ENCODE results near the gene PCID2. TPM values are rescaled to one million over a fixed set of nuclear protein-coding genes. Genes with fewer than 3 reads are reported as not detected.

PCID2 gene
- total RNA-seq, 3 donors from 2014 or later, result 63.3 to 68.1 (median 66.9) TPM

GRCh38 chr13:113207890-113208420 lies 514 bp downstream of the PCID2 start:
- peak overlapping the region; percentile 91 for H3K4me3 Mint-ChIP-seq
- H3K27me3 Mint-ChIP-seq (ENCODE audit: low read depth), result no peaks in the 10 kb centered on the region
- DNase-seq, result no peak

GRCh38 chr13:113207460-113207859 lies 1.0 kb downstream of the PCID2 start:
- Mint-ChIP-seq H3K27me3 (ENCODE audit: low read depth) (no peaks in the 10 kb centered on the region), H3K4me3 (peak overlapping the region; percentile 91), H3K36me3 (ENCODE audit: insufficient read depth) (peaks cover 27% of the 10 kb centered on the region), H3K9me3 (no peaks in the 10 kb centered on the region), H3K4me1 (ENCODE audit: low read depth) (peaks cover 68% of the 10 kb centered on the region)
- no peak for DNase-seq
- ATAC-seq, result no peak

More at GRCh38 chr13:113207890-113208420, 514 bp downstream of the PCID2 start:
- Mint-ChIP-seq H3K4me1 (ENCODE audit: low read depth) (peaks cover 68% of the 10 kb centered on the region), H3K9me3 (no peaks in the 10 kb centered on the region), H3K36me3 (ENCODE audit: insufficient read depth) (peaks cover 25% of the 10 kb centered on the region)
- peak; percentile 1 to 4 for ATAC-seq

- no peak for ATAC-seq
- Mint-ChIP-seq H3K9me3 (no peaks in the 10 kb centered on the region), H3K4me3 (peak overlapping the region; percentile 91), H3K4me1 (ENCODE audit: low read depth) (peaks cover 58% of the 10 kb centered on the region), H3K36me3 (ENCODE audit: insufficient read depth) (peaks cover 21% of the 10 kb centered on the region), H3K27me3 (ENCODE audit: low read depth) (no peaks in the 10 kb centered on the region)
- no peak for DNase-seq
Observed at GRCh38 chr13:113205428-113205931, 3.0 kb downstream of the PCID2 start.

- DNase-seq (no peak), ATAC-seq (no peak)
- Mint-ChIP-seq H3K4me1 (ENCODE audit: low read depth) (peaks cover 56% of the 10 kb centered on the region), H3K36me3 (ENCODE audit: insufficient read depth) (peaks cover 30% of the 10 kb centered on the region), H3K27me3 (ENCODE audit: low read depth) (no peaks in the 10 kb centered on the region), H3K9me3 (no peaks in the 10 kb centered on the region), H3K4me3 (no peak overlapping the region)
Observed at GRCh38 chr13:113204378-113204734, 4.1 kb downstream of the PCID2 start.

- H3K27me3 Mint-ChIP-seq (ENCODE audit: low read depth), result no peaks in the 10 kb centered on the region
- ATAC-seq, result no peak
- H3K4me1 Mint-ChIP-seq (ENCODE audit: low read depth), result peaks cover 56% of the 10 kb centered on the region
- H3K9me3 Mint-ChIP-seq, result no peaks in the 10 kb centered on the region
- peaks cover 36% of the 10 kb centered on the region for H3K36me3 Mint-ChIP-seq (ENCODE audit: insufficient read depth)
- no peak for DNase-seq
- no peak overlapping the region for H3K4me3 Mint-ChIP-seq
Observed at GRCh38 chr13:113203507-113204377, 4.7 kb downstream of the PCID2 start.

- Mint-ChIP-seq H3K36me3 (ENCODE audit: insufficient read depth) (peaks cover 37% of the 10 kb centered on the region), H3K9me3 (no peaks in the 10 kb centered on the region), H3K4me1 (ENCODE audit: low read depth) (peaks cover 56% of the 10 kb centered on the region), H3K27me3 (ENCODE audit: low read depth) (no peaks in the 10 kb centered on the region), H3K4me3 (no peak overlapping the region)
- ATAC-seq, result no peak
- DNase-seq, result no peak
Observed at GRCh38 chr13:113202912-113203311, 5.6 kb downstream of the PCID2 start.

GRCh38 chr13:113201815-113202214 lies 6.7 kb downstream of the PCID2 start:
- ATAC-seq (no peak), DNase-seq (no peak)
- Mint-ChIP-seq H3K27me3 (ENCODE audit: low read depth) (no peaks in the 10 kb centered on the region), H3K4me3 (no peak overlapping the region), H3K9me3 (no peaks in the 10 kb centered on the region), H3K4me1 (ENCODE audit: low read depth) (peaks cover 45% of the 10 kb centered on the region), H3K36me3 (ENCODE audit: insufficient read depth) (peaks cover 38% of the 10 kb centered on the region)

- no peak for ATAC-seq
- H3K36me3 Mint-ChIP-seq (ENCODE audit: insufficient read depth), result peaks cover 51% of the 10 kb centered on the region
- no peaks in the 10 kb centered on the region for H3K9me3 Mint-ChIP-seq
- H3K27me3 Mint-ChIP-seq (ENCODE audit: low read depth), result no peaks in the 10 kb centered on the region
- peaks cover 4% of the 10 kb centered on the region for H3K4me1 Mint-ChIP-seq (ENCODE audit: low read depth)
- DNase-seq, result no peak
- H3K4me3 Mint-ChIP-seq, result no peak overlapping the region
Observed at GRCh38 chr13:113196970-113197737, 11.3 kb downstream of the PCID2 start.

- no peaks in the 10 kb centered on the region for H3K27me3 Mint-ChIP-seq (ENCODE audit: low read depth)
- ATAC-seq, result no peak
- no peak overlapping the region for H3K4me3 Mint-ChIP-seq
- DNase-seq, result no peak
- H3K9me3 Mint-ChIP-seq, result no peaks in the 10 kb centered on the region
- H3K36me3 Mint-ChIP-seq (ENCODE audit: insufficient read depth), result peaks cover 48% of the 10 kb centered on the region
- no peaks in the 10 kb centered on the region for H3K4me1 Mint-ChIP-seq (ENCODE audit: low read depth)
Observed at GRCh38 chr13:113195360-113195759, 13.1 kb downstream of the PCID2 start.

- no peak overlapping the region for H3K4me3 Mint-ChIP-seq
- H3K27me3 Mint-ChIP-seq (ENCODE audit: low read depth), result no peaks in the 10 kb centered on the region
- no peaks in the 10 kb centered on the region for H3K9me3 Mint-ChIP-seq
- no peak for ATAC-seq
- DNase-seq, result no peak
- H3K36me3 Mint-ChIP-seq (ENCODE audit: insufficient read depth), result peaks cover 51% of the 10 kb centered on the region
- peaks cover 4% of the 10 kb centered on the region for H3K4me1 Mint-ChIP-seq (ENCODE audit: low read depth)
Observed at GRCh38 chr13:113192902-113193301, 15.6 kb downstream of the PCID2 start.

- H3K9me3 Mint-ChIP-seq, result no peaks in the 10 kb centered on the region
- no peak for ATAC-seq
- H3K4me3 Mint-ChIP-seq, result no peak overlapping the region
- H3K27me3 Mint-ChIP-seq (ENCODE audit: low read depth), result no peaks in the 10 kb centered on the region
- H3K4me1 Mint-ChIP-seq (ENCODE audit: low read depth), result peaks cover 11% of the 10 kb centered on the region
- no peak for DNase-seq
- peaks cover 53% of the 10 kb centered on the region for H3K36me3 Mint-ChIP-seq (ENCODE audit: insufficient read depth)
Observed at GRCh38 chr13:113192279-113192678, 16.2 kb downstream of the PCID2 start.

GRCh38 chr13:113190181-113190580 lies 18.3 kb downstream of the PCID2 start:
- ATAC-seq (no peak), DNase-seq (no peak)
- Mint-ChIP-seq H3K27me3 (ENCODE audit: low read depth) (no peaks in the 10 kb centered on the region), H3K4me3 (no peak overlapping the region), H3K9me3 (no peaks in the 10 kb centered on the region), H3K4me1 (ENCODE audit: low read depth) (peaks cover 28% of the 10 kb centered on the region), H3K36me3 (ENCODE audit: insufficient read depth) (peaks cover 49% of the 10 kb centered on the region)

GRCh38 chr13:113187883-113188665 lies 20.4 kb downstream of the PCID2 start:
- no peak for DNase-seq
- Mint-ChIP-seq H3K4me1 (ENCODE audit: low read depth) (peaks cover 45% of the 10 kb centered on the region), H3K9me3 (no peaks in the 10 kb centered on the region), H3K27me3 (ENCODE audit: low read depth) (no peaks in the 10 kb centered on the region), H3K4me3 (no peak overlapping the region), H3K36me3 (ENCODE audit: insufficient read depth) (peaks cover 50% of the 10 kb centered on the region)
- ATAC-seq, result no peak

- Mint-ChIP-seq H3K27me3 (ENCODE audit: low read depth) (no peaks in the 10 kb centered on the region), H3K36me3 (ENCODE audit: insufficient read depth) (peaks cover 51% of the 10 kb centered on the region), H3K4me1 (ENCODE audit: low read depth) (peaks cover 48% of the 10 kb centered on the region), H3K9me3 (no peaks in the 10 kb centered on the region), H3K4me3 (peak overlapping the region; percentile 14)
- ATAC-seq, result peak; percentile 90 to 92
- peak; percentile 55 for DNase-seq
Observed at GRCh38 chr13:113187263-113187669, 21.2 kb downstream of the PCID2 start.
